Forelimb muscle (tissue), 1 donor: Measurements from ENCODE around the gene EFNA2. TPM values are rescaled to one million over a fixed set of nuclear protein-coding genes. Genes with fewer than 3 reads are reported as not detected.
"Not testable (repeated sequence)": the region's sequence is repeated elsewhere in the genome, so short reads cannot be mapped to it uniquely, and the experiment has no call there.

Experiments
- DNase-seq: peaks from one replicate; pipeline ENCODE4 v3.0.0-alpha.2; 2013; ENCODE audit warnings: low read depth
- polyA plus RNA-seq: library from polyadenylated mRNA; unstranded; fragments of 120-200 nt; gene quantifications from one replicate; pipeline ENCODE4 v1.2.1, GENCODE V29; 2013; ENCODE audit not compliant: insufficient read length

Gene EFNA2
- polyA plus RNA-seq, 1 donor: 1.1 TPM

GRCh38 chr19:1317274-1318003 is 31.8 kb downstream of the EFNA2 start:
- DNase-seq: no peak

- no peak for DNase-seq
Measured at GRCh38 chr19:1318678-1319471, 33.2 kb downstream of the EFNA2 start.

- not testable (repeated sequence) for DNase-seq
Measured at GRCh38 chr19:1320282-1320650, 34.6 kb downstream of the EFNA2 start.

GRCh38 chr19:1321539-1321938 is 35.9 kb downstream of the EFNA2 start:
- DNase-seq: no peak

- no peak for DNase-seq
Measured at GRCh38 chr19:1322198-1322981, 36.7 kb downstream of the EFNA2 start.

- no peak for DNase-seq
Measured at GRCh38 chr19:1324249-1324805, 38.7 kb downstream of the EFNA2 start.

- DNase-seq: peak; percentile 60
Measured at GRCh38 chr19:1324806-1325567, 39.3 kb downstream of the EFNA2 start.

GRCh38 chr19:1325568-1326294 is 40.1 kb downstream of the EFNA2 start:
- no peak for DNase-seq

- DNase-seq: no peak
Measured at GRCh38 chr19:1327125-1327524, 41.5 kb downstream of the EFNA2 start.

- DNase-seq: not testable (repeated sequence)
Measured at GRCh38 chr19:1332208-1332607, 46.5 kb downstream of the EFNA2 start.

GRCh38 chr19:1336079-1336684 is 50.5 kb downstream of the EFNA2 start:
- no peak for DNase-seq

- DNase-seq: no peak
Measured at GRCh38 chr19:1340681-1341469, 55.2 kb downstream of the EFNA2 start.

- no peak for DNase-seq
Measured at GRCh38 chr19:1343041-1343440, 57.4 kb downstream of the EFNA2 start.

GRCh38 chr19:1349211-1349610 is 63.5 kb downstream of the EFNA2 start:
- no peak for DNase-seq

GRCh38 chr19:1350867-1351266 is 65.2 kb downstream of the EFNA2 start:
- no peak for DNase-seq
